Mesendoderm (in vitro differentiated cells): ENCODE results near the gene TENM4.
"Not testable (repeated sequence)": the region's sequence is repeated elsewhere in the genome, so short reads cannot be mapped to it uniquely, and the experiment has no call there.

Experiments used
- DNase-seq: peaks from one replicate; pipeline ENCODE4 v3.0.0; 2013
- H2AK5ac ChIP-seq: 2 replicates; pipeline ENCODE4 v1.6.1; 2013; ENCODE audit warnings: low read length, inconsistent platforms
- H2BK120ac ChIP-seq: 2 replicates; pipeline ENCODE4 v1.6.1; 2013; ENCODE audit warnings: low read depth, mild to moderate bottlenecking, low read length, moderate library complexity, mixed read lengths
- H2BK15ac ChIP-seq: replicated peaks from 2 replicates; pipeline ENCODE4 v1.6.1; 2013; ENCODE audit warnings: low read depth, mild to moderate bottlenecking, moderate library complexity
- H2BK5ac ChIP-seq: 2 replicates; pipeline ENCODE4 v1.6.1; 2013; ENCODE audit warnings: low read length, inconsistent platforms
- H3K18ac ChIP-seq: 2 replicates; pipeline ENCODE4 v1.6.1; 2013; ENCODE audit warnings: mild to moderate bottlenecking, low read length, mixed read lengths
- H3K23ac ChIP-seq: one replicate; pipeline ENCODE4 v1.6.1; 2013; ENCODE audit warnings: low read length
- H3K27ac ChIP-seq: 2 replicates; pipeline ENCODE4 v1.5.1; 2013; ENCODE audit warnings: low read depth, mild to moderate bottlenecking, inconsistent platforms, low read length, moderate library complexity
- H3K27me3 ChIP-seq: 2 replicates; pipeline ENCODE4 v1.6.1; 2013; ENCODE audit warnings: low read length, control low read depth, mild to moderate bottlenecking, inconsistent platforms; ENCODE audit not compliant: insufficient read depth, poor library complexity
- H3K36me3 ChIP-seq: 2 replicates; pipeline ENCODE4 v1.6.1; 2013; ENCODE audit warnings: low read length, inconsistent platforms; ENCODE audit not compliant: control insufficient read depth, insufficient read depth
- H3K4ac ChIP-seq: one replicate; pipeline ENCODE4 v1.6.1; 2013; ENCODE audit warnings: low read depth, mild to moderate bottlenecking, low read length, moderate library complexity
- H3K4me1 ChIP-seq: 2 replicates; pipeline ENCODE4 v1.6.1; 2013; ENCODE audit warnings: low read depth, low read length, inconsistent platforms; ENCODE audit not compliant: control insufficient read depth
- H3K4me2 ChIP-seq: 2 replicates; pipeline ENCODE4 v1.6.1; 2013; ENCODE audit warnings: low read length
- H3K4me3 ChIP-seq: 2 replicates; pipeline ENCODE4 v1.5.1; 2013; ENCODE audit warnings: mild to moderate bottlenecking, low read length
- H3K56ac ChIP-seq: one replicate; pipeline ENCODE4 v1.6.1; 2013; ENCODE audit warnings: low read length
- H3K79me1 ChIP-seq: 2 replicates; pipeline ENCODE4 v1.6.1; 2013; ENCODE audit warnings: low read length, inconsistent platforms
- H3K79me2 ChIP-seq: 2 replicates; pipeline ENCODE4 v1.6.1; 2013; ENCODE audit warnings: mild to moderate bottlenecking, low read length; ENCODE audit not compliant: control insufficient read depth, insufficient read depth
- H3K9ac ChIP-seq: 2 replicates; pipeline ENCODE4 v1.6.1; 2013; ENCODE audit warnings: low read length, inconsistent platforms
- H4K5ac ChIP-seq: one replicate; pipeline ENCODE4 v1.6.1; 2013; ENCODE audit warnings: low read length
- H4K8ac ChIP-seq: one replicate; pipeline ENCODE4 v1.6.1; 2013; ENCODE audit warnings: low read depth, mild to moderate bottlenecking, control low read depth, low read length, moderate library complexity
- WGBS: extraction: QIAGEN DNeasy Blood & Tissue Kit; methylation state at CpG from one replicate; pipeline ENCODE4 v1.1.7; 2013; ENCODE audit warnings: low lambda C conversion rate, missing lambda C conversion rate; ENCODE audit not compliant: insufficient coverage; ENCODE audit errors: extremely low coverage; 5-methylcytosine and 5-hydroxymethylcytosine counted together

TENM4 gene

DNA sequence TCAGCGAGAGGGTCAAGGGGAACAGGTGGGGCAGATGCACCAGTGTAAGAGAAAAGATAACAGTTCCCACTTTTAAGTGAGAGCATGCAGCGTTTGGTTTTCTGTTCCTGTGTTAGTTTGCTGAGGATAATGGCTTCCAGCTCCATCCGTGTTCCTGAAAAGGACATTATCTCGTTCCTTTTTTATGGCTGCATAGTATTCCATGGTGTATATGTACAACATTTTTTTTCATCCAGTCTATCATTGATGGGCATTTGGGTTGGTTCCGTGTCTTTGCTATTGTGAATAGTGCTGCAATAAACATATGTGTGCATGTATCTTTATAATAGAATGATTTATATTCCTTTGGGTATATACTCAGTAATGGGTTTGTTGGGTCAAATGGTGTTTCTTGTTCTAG is 218.7 kb downstream of the TENM4 start:
- not testable (repeated sequence) for H3K56ac ChIP-seq, H3K36me3 ChIP-seq, H3K18ac ChIP-seq, DNase-seq, H4K5ac ChIP-seq, H2BK120ac ChIP-seq, H3K4ac ChIP-seq, H2BK15ac ChIP-seq, H3K79me1 ChIP-seq, H3K4me1 ChIP-seq, H3K4me3 ChIP-seq, H3K79me2 ChIP-seq, H3K27me3 ChIP-seq, H2BK5ac ChIP-seq, H3K4me2 ChIP-seq, H2AK5ac ChIP-seq, H3K27ac ChIP-seq, H3K23ac ChIP-seq, H4K8ac ChIP-seq, H3K9ac ChIP-seq
- no CpG with 5 or more reads among the region's 5 CpGs for WGBS

GRCh38 chr11:79221444-79222130 is 219.2 kb downstream of the TENM4 start:
- no peak overlapping the region for H3K4ac ChIP-seq
- H2BK15ac ChIP-seq = no peak overlapping the region
- H3K27ac ChIP-seq = no peak overlapping the region
- H2BK120ac ChIP-seq = no peak overlapping the region
- H3K56ac ChIP-seq = no peak overlapping the region
- H3K4me1 ChIP-seq = no peaks in the 10 kb centered on the region
- H3K9ac ChIP-seq = no peak overlapping the region
- no peak overlapping the region for H4K8ac ChIP-seq
- H3K23ac ChIP-seq = no peak overlapping the region
- no peaks in the 10 kb centered on the region for H3K36me3 ChIP-seq
- WGBS = no CpG with 5 or more reads among the region's 10 CpGs
- no peak for DNase-seq
- no peak overlapping the region for H3K18ac ChIP-seq
- no peak overlapping the region for H3K4me2 ChIP-seq
- no peak overlapping the region for H4K5ac ChIP-seq
- H2AK5ac ChIP-seq = no peak overlapping the region
- no peak overlapping the region for H2BK5ac ChIP-seq
- H3K79me2 ChIP-seq = no peaks in the 10 kb centered on the region
- no peaks in the 10 kb centered on the region for H3K27me3 ChIP-seq
- H3K79me1 ChIP-seq = no peaks in the 10 kb centered on the region
- H3K4me3 ChIP-seq = no peak overlapping the region

- Histone ChIP-seq H2BK120ac (no peak overlapping the region), H2AK5ac (no peak overlapping the region), H3K23ac (no peak overlapping the region), H3K79me2 (no peaks in the 10 kb centered on the region), H3K27ac (no peak overlapping the region), H3K4ac (no peak overlapping the region), H3K4me2 (no peak overlapping the region), H4K5ac (no peak overlapping the region), H4K8ac (no peak overlapping the region), H3K56ac (no peak overlapping the region), H3K79me1 (no peaks in the 10 kb centered on the region), H2BK15ac (no peak overlapping the region), H3K4me3 (no peak overlapping the region), H3K36me3 (no peaks in the 10 kb centered on the region), H3K4me1 (no peaks in the 10 kb centered on the region), H3K18ac (no peak overlapping the region), H3K27me3 (no peaks in the 10 kb centered on the region), H2BK5ac (no peak overlapping the region), H3K9ac (no peak overlapping the region)
- DNase-seq = no peak
- no CpG with 5 or more reads among the region's 3 CpGs for WGBS
These were observed 220.7 kb downstream of the TENM4 start for GRCh38 chr11:79220171-79220570.

DNA sequence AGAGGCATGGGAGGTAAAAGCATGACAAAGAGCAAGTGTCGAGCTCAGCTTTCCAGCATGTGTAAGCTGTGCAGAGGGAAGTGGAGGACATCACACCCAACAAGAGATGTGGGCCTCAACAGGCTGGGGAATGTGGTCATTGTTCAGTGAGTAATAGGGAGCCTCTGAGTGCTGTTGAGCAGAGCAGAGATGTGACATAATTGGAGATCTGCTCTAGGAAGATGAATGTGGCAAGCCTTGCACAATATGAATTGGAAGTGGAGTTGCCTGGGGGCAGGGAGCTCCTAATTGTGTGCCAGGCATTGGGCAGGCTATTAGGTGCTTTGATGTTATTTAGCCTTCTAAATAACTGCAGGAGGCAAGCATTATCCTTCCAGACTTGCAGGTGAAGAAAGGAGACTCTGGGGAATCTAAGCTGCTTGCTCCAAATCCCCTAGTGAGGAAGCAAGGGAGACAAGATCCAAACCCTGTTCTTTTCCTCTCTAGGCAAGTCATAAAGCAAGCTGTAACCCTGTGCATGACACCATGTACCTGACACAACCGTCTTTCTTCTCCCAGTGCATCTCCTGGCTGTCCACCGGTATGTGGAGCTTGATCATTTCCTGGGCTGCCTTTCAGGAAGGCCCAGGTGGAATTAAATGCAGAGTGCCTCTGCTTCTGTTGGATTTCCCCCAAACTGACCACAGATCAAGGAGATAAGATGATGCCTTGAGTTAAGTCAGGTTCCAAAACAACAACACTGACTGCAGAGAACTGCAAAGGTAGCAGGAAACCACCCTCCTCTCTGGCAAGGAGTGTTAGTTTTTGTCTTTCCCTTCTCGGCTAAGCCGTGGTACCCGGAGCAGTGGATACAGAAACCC is 221.4 kb downstream of the TENM4 start:
- H3K4me1 ChIP-seq = no peaks in the 10 kb centered on the region
- H3K56ac ChIP-seq = no peak overlapping the region
- H3K4me2 ChIP-seq = no peak overlapping the region
- H3K27me3 ChIP-seq = no peaks in the 10 kb centered on the region
- H3K4me3 ChIP-seq = no peak overlapping the region
- H3K36me3 ChIP-seq = no peaks in the 10 kb centered on the region
- no peak overlapping the region for H2BK15ac ChIP-seq
- H2BK5ac ChIP-seq = no peak overlapping the region
- no peaks in the 10 kb centered on the region for H3K79me1 ChIP-seq
- H3K9ac ChIP-seq = no peak overlapping the region
- H3K23ac ChIP-seq = no peak overlapping the region
- no peak overlapping the region for H2BK120ac ChIP-seq
- DNase-seq = no peak
- H4K5ac ChIP-seq = no peak overlapping the region
- no CpG with 5 or more reads among the region's 6 CpGs for WGBS
- H3K27ac ChIP-seq = no peak overlapping the region
- H3K4ac ChIP-seq = no peak overlapping the region
- H2AK5ac ChIP-seq = no peak overlapping the region
- H3K18ac ChIP-seq = no peak overlapping the region
- no peak overlapping the region for H4K8ac ChIP-seq
- no peaks in the 10 kb centered on the region for H3K79me2 ChIP-seq

GRCh38 chr11:79212741-79213190 is 228.1 kb downstream of the TENM4 start:
- Histone ChIP-seq H3K27me3 (no peaks in the 10 kb centered on the region), H3K4me3 (no peak overlapping the region), H2BK5ac (peak overlapping the region; percentile 54), H3K4ac (no peak overlapping the region), H3K79me2 (no peaks in the 10 kb centered on the region), H3K4me2 (peak overlapping the region; percentile 15), H3K27ac (peak overlapping the region; percentile 41), H2AK5ac (no peak overlapping the region), H3K79me1 (no peaks in the 10 kb centered on the region), H2BK15ac (no peak overlapping the region), H3K4me1 (peaks cover 9% of the 10 kb centered on the region), H4K8ac (no peak overlapping the region), H3K36me3 (no peaks in the 10 kb centered on the region), H2BK120ac (no peak overlapping the region), H3K9ac (peak overlapping the region; percentile 41), H4K5ac (peak overlapping the region; percentile 86), H3K56ac (peak overlapping the region; percentile 75), H3K18ac (no peak overlapping the region), H3K23ac (no peak overlapping the region)
- no CpG with 5 or more reads among the region's 6 CpGs for WGBS
- DNase-seq = peak; percentile 76
